Activated naive CD4-positive, alpha-beta T cell treated with anti-CD3 and anti-CD28 coated beads for 36 hours (primary cell): ENCODE measurements around the gene RESF1. TPM values are rescaled to one million over a fixed set of nuclear protein-coding genes. Genes with fewer than 3 reads are reported as not detected.

Experiments used
- CTCF ChIA-PET: fragments of 350-600 bp; sonication (Branson Sonifier 250); formaldehyde crosslinking; loops from one replicate; lab custom pipeline; 2021; ENCODE audit warnings: antibody characterized with exemption; lab: Charles Lee
- DNase-seq: peaks from one replicate; pipeline ENCODE4 v3.0.0-alpha.2; 2020
- H3K27ac Mint-ChIP-seq: one replicate; pipeline ENCODE4 v1.8.0; 2021; ENCODE audit warnings: mild to moderate bottlenecking, mixed read lengths
- H3K27me3 Mint-ChIP-seq: one replicate; pipeline ENCODE4 v1.8.0; 2021; ENCODE audit warnings: low read depth, mixed read lengths
- H3K36me3 Mint-ChIP-seq: one replicate; pipeline ENCODE4 v1.8.0; 2021; ENCODE audit warnings: low read depth, mixed read lengths
- H3K4me1 Mint-ChIP-seq: one replicate; pipeline ENCODE4 v1.8.0; 2021; ENCODE audit warnings: low read depth, mixed read lengths
- H3K4me3 Mint-ChIP-seq: one replicate; pipeline ENCODE4 v1.8.0; 2021; ENCODE audit warnings: mild to moderate bottlenecking, moderate library complexity, mixed read lengths
- H3K9me3 Mint-ChIP-seq: one replicate; pipeline ENCODE4 v1.8.0; 2021; ENCODE audit warnings: mixed read lengths
- intact Hi-C: fragments of 100-400 bp; cut with micrococcal nuclease; formaldehyde crosslinking; loops from one replicate; pipeline ENCODE4 v1.15.1; 2023
- total RNA-seq, 2 experiments: library from RNA; stranded (reverse); gene quantifications; one replicate each; pipeline ENCODE4 v1.2.3, GENCODE V29; 2021

Gene RESF1
- total RNA-seq, 2 experiments from 2014 or later, result 65.6 to 73.5 TPM

- H3K27me3 Mint-ChIP-seq, result no peaks in the 10 kb centered on the region
- intact Hi-C loops, result loop anchor here (1.0 to 2.0 kb wide), 3 partner anchors 28 to 143 kb away; no protein-coding TSS in a partner anchor
- DNase-seq, result no peak
- peaks cover 21% of the 10 kb centered on the region for H3K9me3 Mint-ChIP-seq
- peaks cover 70% of the 10 kb centered on the region for H3K36me3 Mint-ChIP-seq
- no peak overlapping the region for H3K4me3 Mint-ChIP-seq
- H3K4me1 Mint-ChIP-seq, result peaks cover 41% of the 10 kb centered on the region
- CTCF ChIA-PET, result interaction anchor here (0.6 to 1.6 kb wide), 2 partner anchors 11 to 180 kb away, joined by 4 to 5 read pairs; no protein-coding TSS in a partner anchor
- H3K27ac Mint-ChIP-seq, result peak overlapping the region; percentile 87
Measured at GRCh38 chr12:31991146-31991545, 31.9 kb downstream of the RESF1 start.

- Mint-ChIP-seq H3K4me3 (no peak overlapping the region), H3K36me3 (peaks cover 64% of the 10 kb centered on the region), H3K9me3 (peaks cover 16% of the 10 kb centered on the region), H3K4me1 (peaks cover 34% of the 10 kb centered on the region), H3K27ac (peak overlapping the region; percentile 87), H3K27me3 (no peaks in the 10 kb centered on the region)
- no peak for DNase-seq
- CTCF ChIA-PET, result interaction anchor here (0.6 to 1.6 kb wide), 3 partner anchors 11 to 289 kb away, joined by 3 to 5 read pairs (median 4); no protein-coding TSS in a partner anchor
- intact Hi-C loops, result loop anchor here (1.0 to 2.0 kb wide), 3 partner anchors 29 to 142 kb away; no protein-coding TSS in a partner anchor
Measured at GRCh38 chr12:31991815-31992214, 32.6 kb downstream of the RESF1 start.

GRCh38 chr12:31999692-32000091 lies 40.5 kb downstream of the RESF1 start:
- intact Hi-C loops, result no loop called here
- no peak for DNase-seq
- Mint-ChIP-seq H3K27ac (no peak overlapping the region), H3K4me1 (peaks cover 4% of the 10 kb centered on the region), H3K4me3 (no peak overlapping the region), H3K9me3 (peaks cover 2% of the 10 kb centered on the region), H3K36me3 (peaks cover 44% of the 10 kb centered on the region), H3K27me3 (no peaks in the 10 kb centered on the region)
- CTCF ChIA-PET, result no interaction called here

GRCh38 chr12:32000373-32001005 lies 41.3 kb downstream of the RESF1 start:
- Mint-ChIP-seq H3K4me3 (no peak overlapping the region), H3K4me1 (peaks cover 4% of the 10 kb centered on the region), H3K36me3 (peaks cover 40% of the 10 kb centered on the region), H3K27me3 (no peaks in the 10 kb centered on the region), H3K9me3 (peaks cover 2% of the 10 kb centered on the region), H3K27ac (no peak overlapping the region)
- CTCF ChIA-PET, result interaction anchor here (0.6 to 0.9 kb wide), 2 partner anchors 313 to 662 kb away, joined by 3 read pairs; no protein-coding TSS in a partner anchor
- intact Hi-C loops, result no loop called here
- no peak for DNase-seq

- Mint-ChIP-seq H3K9me3 (peaks cover 2% of the 10 kb centered on the region), H3K4me1 (peaks cover 4% of the 10 kb centered on the region), H3K27me3 (no peaks in the 10 kb centered on the region), H3K4me3 (no peak overlapping the region), H3K36me3 (peaks cover 31% of the 10 kb centered on the region), H3K27ac (no peak overlapping the region)
- no peak for DNase-seq
- CTCF ChIA-PET, result interaction anchor here (0.5 to 1.5 kb wide), 2 partner anchors 11 to 399 kb away, joined by 3 to 5 read pairs; no protein-coding TSS in a partner anchor
- intact Hi-C loops, result no loop called here
Measured at GRCh38 chr12:32002848-32003493, 43.8 kb downstream of the RESF1 start.

- H3K36me3 Mint-ChIP-seq, result peaks cover 30% of the 10 kb centered on the region
- DNase-seq, result no peak
- H3K4me1 Mint-ChIP-seq, result peaks cover 4% of the 10 kb centered on the region
- intact Hi-C loops, result no loop called here
- no peak overlapping the region for H3K27ac Mint-ChIP-seq
- CTCF ChIA-PET, result interaction anchor here (0.5 kb wide), 1 partner anchor 400 kb away, joined by 3 read pairs; no protein-coding TSS in a partner anchor
- peaks cover 2% of the 10 kb centered on the region for H3K9me3 Mint-ChIP-seq
- no peak overlapping the region for H3K4me3 Mint-ChIP-seq
- no peaks in the 10 kb centered on the region for H3K27me3 Mint-ChIP-seq
Measured at GRCh38 chr12:32003654-32004053, 44.4 kb downstream of the RESF1 start.

DNA sequence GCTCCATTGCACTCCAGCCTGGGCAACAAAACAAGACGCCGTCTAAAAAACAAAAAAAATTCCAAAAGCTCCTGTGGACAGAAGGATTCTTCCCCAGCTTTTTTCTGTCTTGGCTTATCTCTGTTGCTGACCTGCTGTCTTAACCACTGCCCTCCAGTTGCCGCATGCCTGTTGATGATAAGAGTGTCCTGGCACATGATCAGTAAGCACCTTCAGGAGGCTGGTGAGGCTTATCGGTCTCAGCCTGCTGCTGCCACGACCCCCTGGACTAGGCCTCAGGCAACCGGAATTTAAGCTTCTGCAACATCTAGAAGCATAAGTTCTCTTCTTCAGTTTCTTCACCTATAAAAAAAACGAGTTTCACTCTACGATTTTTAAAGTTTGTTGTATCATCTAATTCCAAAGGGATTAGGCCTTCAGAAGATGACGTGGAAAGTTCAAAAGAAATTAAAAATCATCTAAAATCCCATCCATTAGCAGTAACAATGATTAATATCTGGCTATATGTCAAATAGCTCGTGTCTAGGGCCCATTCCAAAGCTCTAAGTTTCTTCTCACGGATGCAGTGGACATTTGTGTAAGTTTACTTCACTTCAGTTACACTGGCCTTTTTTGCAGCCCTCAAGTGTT lies 46.4 kb downstream of the RESF1 start:
- CTCF ChIA-PET, result no interaction called here
- H3K4me3 Mint-ChIP-seq, result no peak overlapping the region
- H3K9me3 Mint-ChIP-seq, result peaks cover 2% of the 10 kb centered on the region
- H3K4me1 Mint-ChIP-seq, result peaks cover 4% of the 10 kb centered on the region
- no peak for DNase-seq
- intact Hi-C loops, result no loop called here
- no peak overlapping the region for H3K27ac Mint-ChIP-seq
- H3K27me3 Mint-ChIP-seq, result no peaks in the 10 kb centered on the region
- peaks cover 16% of the 10 kb centered on the region for H3K36me3 Mint-ChIP-seq

Other genes starting within 250 kb of the RESF1 start
- gene AMN1, start 230.4 kb upstream of the RESF1 start, total RNA-seq, result 1 to 10 TPM; 6.6 to 8.0 TPM
- gene BICD1, start 147.4 kb downstream of the RESF1 start, total RNA-seq, result 10 to 100 TPM; 14.4 to 16.4 TPM